ENCODE data around the gene CERS6.
"Not testable (repeated sequence)": the region's sequence is repeated elsewhere in the genome, so short reads cannot be mapped to it uniquely, and the experiment has no call there.

The CERS6 gene

GRCh38 chr2:168650139-168650538 lies 194.1 kb downstream of the CERS6 start:
- no peak for DNase-seq

GRCh38 chr2:168650781-168651180 lies 194.7 kb downstream of the CERS6 start:
- DNase-seq = no peak

DNA sequence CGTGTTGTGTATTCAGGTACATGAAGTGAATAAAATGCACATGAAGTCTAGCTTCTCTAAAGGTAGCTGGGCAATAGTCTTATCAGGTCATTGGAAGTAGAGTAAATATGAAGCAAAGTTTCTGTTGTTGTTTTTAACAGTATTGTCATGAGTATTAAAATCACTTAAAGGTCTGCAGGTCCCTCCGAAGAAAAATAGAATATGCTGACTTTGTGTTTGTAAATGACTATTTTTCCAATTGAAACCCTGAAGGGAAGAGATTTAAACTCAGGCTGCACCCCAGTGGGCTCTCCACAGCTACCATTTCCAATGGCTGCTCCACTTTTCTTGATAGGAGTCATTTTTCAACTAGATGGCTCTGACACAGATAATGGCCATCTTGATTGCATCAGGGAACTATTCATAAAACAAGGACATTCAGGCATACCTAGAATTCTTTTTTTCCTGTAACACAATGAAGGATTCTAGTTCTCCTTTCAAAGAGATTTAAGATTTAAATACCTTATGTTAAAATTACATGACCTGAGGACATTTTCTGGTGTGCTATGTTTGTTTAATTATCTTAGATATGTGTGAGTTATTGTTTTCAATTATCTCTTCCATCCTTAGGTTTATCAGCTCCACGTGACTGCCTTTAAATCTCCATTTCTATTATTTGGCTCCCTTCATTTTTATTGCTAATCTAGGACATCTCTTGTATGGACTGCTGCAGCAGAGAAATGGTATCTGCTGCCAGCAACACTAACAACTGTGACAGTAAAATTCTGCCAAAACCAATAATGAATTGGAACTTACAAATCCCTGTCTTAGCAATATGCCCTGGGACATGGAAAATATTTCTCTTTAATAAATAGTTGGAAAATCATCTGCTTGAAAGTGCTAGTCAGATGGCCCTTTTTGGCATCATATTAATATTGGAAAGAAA lies 197.2 kb downstream of the CERS6 start:
- DNase-seq = no peak

DNA sequence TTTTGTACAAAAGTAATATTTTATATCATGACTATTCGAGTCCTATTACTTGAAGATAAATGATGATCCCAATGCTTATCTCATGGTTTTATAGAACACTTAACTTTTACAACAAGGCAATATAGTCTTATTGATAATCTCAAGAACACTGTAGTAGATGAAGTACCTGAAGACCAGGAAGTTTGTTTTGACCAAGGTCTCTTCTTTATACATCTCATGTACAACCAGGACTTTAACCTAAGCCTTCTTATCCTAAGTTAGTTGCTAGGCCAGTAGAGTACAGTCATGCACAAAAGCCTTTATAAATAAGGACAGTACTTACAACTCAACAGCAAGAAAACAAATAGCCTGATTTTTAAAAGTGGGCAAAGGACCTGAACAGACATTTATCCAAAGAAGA lies 198.6 kb downstream of the CERS6 start:
- no peak for DNase-seq

GRCh38 chr2:168655207-168655606 lies 199.1 kb downstream of the CERS6 start:
- DNase-seq = no peak

GRCh38 chr2:168657378-168657777 lies 201.3 kb downstream of the CERS6 start:
- not testable (repeated sequence) for DNase-seq

DNA sequence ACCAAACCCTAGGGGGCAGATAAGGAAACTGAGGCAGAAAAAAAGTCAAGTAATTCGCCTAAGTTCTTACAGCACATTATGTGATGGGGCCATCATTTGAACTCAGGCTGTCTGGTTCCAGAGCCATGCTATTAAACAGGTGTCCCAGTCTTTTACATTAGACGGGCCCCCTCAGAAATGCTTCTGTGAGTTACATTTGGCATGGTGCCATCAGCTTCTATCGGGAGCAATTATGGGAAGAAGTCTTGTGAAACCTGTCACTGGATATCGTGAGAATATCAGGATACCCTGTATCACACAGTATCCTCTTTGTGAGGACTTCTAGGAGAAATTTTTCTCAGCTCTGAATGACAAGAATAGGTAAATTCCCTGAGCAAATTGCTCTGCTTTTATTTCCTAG lies 202.6 kb downstream of the CERS6 start:
- DNase-seq = no peak

DNA sequence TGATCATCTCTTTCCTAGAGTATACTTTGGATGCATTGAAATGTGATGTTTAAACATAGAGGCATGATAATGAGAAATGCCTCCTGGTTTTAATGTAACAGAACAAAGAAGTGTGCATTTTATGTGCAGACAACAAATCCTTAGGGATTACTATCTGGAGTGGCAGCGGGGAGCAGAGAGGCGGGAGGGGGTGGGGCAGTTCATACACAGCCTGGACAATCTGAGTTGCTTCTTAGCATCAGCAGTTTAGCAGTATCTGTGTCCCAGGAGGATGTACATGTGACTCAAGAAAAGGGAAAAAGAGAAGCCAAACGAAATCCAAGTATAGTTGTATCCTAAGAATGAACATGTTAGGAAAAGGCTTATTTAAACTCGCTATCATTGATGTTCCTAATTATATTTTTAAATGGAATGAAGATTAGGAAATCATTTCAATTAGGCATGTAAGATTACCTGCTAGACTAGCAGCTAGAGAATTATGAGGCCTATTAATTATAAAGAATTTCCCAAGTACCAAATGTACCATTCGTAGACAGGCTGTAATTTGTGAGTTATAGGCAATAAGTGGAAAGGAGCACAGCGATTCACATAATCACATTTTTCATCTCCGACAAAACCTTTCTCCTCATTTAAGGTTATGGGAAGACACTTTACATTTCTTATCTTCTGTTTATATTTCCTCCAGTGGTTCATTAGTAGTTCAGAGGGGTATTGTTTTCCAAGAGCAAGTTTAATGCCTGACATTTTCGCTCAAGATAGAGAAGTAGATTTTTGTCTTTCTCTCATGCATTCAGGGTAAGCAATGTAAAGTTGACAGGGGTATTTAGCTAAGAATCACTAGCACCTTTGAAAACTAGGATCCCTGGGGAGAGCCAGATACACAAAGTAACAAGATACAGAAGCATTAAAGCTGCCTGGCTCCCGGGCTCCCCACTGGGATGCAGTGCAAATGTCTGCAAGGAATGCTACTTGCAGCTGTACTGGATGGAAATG lies 205.1 kb downstream of the CERS6 start:
- no peak for DNase-seq

- no peak for DNase-seq
These were observed 205.8 kb downstream of the CERS6 start for GRCh38 chr2:168661863-168662256.

DNA sequence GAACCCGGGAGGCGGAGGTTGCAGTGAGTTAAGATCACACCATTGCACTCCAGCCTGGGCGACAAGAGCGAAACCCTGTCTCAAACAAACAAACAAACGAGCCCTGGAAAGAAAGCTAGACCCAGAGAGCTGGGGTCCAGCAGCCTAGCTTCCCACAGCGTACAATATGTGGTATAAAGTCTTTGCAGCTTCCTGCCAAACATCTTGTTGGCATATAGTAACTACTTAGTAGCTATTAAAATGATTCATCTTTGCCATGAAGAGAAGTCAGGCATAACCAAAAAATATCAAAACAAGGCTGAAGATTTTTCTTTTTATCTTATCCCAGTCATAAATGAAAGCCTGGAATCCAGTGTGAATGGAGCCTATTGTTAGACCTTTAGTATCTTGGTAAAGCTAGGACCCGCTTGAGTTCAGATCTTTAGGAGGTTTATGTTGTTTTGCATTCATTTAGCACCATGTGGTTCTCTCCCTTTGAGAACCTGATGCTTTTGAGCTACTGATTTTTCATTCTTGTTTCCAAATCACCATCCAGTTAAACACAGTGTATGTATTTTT lies 206.7 kb downstream of the CERS6 start:
- no peak for DNase-seq

GRCh38 chr2:168663993-168664392 lies 207.9 kb downstream of the CERS6 start:
- no peak for DNase-seq

GRCh38 chr2:168664715-168665114 lies 208.6 kb downstream of the CERS6 start:
- not testable (repeated sequence) for DNase-seq

DNA sequence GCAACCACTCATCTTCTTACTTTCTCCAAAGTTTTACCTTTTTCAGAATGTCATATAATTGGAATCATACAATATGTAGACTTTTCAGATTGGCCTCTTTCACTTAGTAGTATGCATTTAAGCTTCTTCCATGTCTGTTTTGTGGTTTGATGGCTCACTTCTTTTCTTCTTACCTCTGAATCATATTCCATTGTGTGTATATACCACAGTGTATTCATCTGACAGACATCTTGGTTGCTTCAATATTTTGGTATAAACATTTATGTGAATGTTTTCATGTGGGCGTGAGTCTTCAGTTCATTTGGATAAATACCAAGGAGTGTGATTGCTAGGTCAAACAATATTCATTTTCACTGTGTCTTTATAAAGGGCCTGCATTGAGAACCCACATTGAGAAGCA lies 210.3 kb downstream of the CERS6 start:
- DNase-seq = no peak

DNA sequence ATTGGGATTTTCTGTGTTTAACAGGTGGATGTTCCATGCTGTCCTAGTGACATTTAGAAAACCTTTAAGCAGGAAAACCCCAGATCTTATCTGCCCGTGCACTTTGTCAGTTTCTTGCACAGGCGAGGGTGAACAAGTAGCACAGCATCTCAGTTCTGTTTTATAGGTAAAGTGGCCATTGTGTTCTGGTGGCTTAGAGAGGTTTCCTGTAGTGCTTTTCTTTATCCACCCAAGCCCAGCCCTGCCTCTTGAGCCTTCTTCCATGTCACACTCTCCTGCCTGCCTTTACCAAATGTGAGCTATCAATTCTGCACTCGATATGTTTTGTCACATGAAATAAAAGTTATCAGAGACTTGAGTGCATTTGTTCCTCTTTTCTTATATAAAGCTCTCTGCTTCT lies 211.1 kb downstream of the CERS6 start:
- no peak for DNase-seq

DNA sequence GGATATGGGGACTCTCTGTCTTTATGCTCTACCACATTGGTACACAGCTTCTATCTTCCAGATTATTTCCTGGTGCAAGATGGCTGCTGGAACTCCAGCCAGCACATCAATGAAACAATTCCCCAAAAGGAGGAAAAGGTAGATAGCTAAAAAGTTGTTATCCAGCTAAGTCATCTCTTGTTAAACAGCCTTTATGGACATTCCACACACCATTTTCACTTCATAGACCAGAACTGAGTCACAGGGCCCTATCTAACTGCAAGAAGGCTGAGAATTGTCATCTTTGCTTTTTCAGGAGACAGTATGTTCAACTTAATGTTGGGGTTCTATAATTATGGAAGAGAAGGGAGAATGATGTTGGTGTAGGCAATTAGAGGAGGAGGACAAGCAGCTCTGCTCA lies 213.1 kb downstream of the CERS6 start:
- DNase-seq = no peak

DNA sequence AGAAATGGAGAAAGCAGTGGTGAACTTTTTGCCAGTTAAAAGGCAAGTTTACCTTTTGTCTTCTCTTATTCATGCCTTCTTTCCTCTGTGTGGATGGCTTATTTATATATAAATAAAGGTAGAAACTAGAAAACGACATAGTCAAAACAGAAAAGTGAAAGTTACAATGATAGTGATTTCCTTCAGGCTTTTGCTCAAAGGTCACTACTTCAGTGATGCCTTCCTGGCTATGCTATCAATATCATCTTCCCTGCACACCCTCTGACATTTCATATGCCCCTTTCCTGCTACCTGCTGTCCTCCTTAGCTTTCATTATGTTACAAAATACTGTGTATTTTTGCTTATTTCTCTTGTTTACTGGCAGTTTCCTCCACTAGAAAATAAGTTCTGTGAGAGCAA lies 214.4 kb downstream of the CERS6 start:
- DNase-seq = no peak

- DNase-seq = no peak
These were observed 215.9 kb downstream of the CERS6 start for GRCh38 chr2:168671932-168672331.

- DNase-seq = no peak
These were observed 217.5 kb downstream of the CERS6 start for GRCh38 chr2:168673265-168674189.

DNA sequence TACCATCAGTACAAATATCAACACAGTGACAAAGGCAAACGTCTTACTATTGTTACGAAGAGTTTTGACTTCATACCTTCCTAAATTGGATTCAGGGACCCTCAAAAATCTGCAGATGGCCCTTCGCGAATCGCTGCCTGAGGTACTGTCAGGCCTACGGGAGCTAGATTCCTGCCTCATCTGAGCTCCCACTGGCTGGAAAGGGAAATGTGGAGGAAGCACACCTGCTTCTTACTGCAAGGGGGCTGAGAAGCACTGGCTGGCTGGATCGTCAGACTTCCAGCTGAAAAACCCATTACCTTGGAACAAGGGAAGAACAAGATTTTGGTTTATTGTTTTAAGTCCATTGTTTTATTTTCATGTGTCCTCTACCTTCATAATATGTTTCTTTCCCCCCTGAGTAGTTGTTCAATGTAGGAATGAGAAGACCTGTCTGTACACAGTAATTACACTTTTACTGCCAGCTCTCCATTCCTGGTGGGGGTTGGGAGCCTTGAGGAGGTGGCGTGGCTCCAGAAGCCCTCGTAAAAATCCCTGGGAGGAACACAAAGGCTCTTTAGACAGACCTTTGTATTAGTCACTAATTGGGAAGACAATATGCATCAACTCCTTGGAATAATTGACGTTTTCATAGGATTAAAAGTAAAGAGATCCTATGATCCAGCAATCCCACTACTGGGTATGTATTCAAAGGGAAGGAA lies 222.2 kb downstream of the CERS6 start:
- DNase-seq = no peak

DNA sequence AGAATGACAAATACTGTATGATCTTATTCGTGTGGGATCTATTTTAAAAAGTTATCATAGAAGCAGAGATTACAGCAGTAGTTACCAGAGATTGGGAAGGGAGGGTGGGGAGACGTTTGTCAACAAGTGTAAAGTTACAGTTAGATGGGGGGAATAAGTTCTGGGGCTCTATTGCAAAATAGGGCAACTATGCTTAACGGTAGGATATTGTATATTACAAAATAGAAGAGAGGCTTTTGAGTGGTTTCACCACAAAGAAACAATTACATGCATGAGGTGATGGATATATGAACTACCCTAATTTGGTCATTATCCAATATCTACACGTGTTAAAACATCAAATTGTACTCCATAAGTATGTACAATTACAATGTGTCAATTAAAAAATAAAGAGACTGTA lies 223.0 kb downstream of the CERS6 start:
- DNase-seq = no peak

DNA sequence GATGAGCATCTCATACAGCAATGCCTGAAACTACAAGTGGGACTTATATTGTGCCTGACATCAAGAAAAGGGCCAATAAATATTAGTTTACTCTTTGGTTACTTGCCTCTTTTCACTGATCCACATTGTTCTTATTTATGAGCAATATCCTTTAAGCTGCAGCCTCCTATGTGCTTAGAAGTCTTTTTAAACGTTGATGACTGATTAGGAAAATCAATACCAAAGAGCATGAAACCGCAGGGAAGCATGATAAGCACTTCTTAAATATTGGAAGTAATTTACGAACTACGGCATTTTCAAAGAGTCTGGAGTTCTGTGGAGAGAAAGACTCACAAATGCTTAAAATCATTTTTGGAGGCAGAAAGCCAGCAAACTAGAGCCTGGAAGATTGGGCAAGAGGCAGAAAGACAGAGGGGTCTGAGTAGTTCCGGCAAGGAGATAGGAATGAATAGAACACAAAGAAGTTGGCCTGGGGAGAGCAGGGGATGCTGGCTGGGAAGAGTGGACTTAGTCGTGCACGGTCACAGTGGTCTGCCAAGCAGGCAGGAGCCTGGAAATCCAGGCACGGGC lies 223.8 kb downstream of the CERS6 start:
- no peak for DNase-seq

Data from CD4-positive, alpha-beta T cell treated with Interleukin-12 subunit alpha and Interleukin-12 subunit beta, for 1 hour (primary cell).